ENCODE results near the gene BTBD9.

BTBD9 gene

GRCh38 chr6:38160831-38161230, 478.9 kb downstream of the BTBD9 start:
- H3K4me3 ChIP-seq (replicated peaks; ENCODE audit: low read depth, low read length) = no peak overlapping the region
- TF ChIP-seq, protein P1, sequence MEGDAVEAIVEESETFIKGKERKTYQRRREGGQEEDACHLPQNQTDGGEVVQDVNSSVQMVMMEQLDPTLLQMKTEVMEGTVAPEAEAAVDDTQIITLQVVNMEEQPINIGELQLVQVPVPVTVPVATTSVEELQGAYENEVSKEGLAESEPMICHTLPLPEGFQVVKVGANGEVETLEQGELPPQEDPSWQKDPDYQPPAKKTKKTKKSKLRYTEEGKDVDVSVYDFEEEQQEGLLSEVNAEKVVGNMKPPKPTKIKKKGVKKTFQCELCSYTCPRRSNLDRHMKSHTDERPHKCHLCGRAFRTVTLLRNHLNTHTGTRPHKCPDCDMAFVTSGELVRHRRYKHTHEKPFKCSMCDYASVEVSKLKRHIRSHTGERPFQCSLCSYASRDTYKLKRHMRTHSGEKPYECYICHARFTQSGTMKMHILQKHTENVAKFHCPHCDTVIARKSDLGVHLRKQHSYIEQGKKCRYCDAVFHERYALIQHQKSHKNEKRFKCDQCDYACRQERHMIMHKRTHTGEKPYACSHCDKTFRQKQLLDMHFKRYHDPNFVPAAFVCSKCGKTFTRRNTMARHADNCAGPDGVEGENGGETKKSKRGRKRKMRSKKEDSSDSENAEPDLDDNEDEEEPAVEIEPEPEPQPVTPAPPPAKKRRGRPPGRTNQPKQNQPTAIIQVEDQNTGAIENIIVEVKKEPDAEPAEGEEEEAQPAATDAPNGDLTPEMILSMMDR (IDR thresholded peaks at IDR 0.05; ENCODE audit: low read depth, low read length, missing control alignments) = no peak
- no peak for DNase-seq (ENCODE audit: extremely low read depth, low read depth)

DNA sequence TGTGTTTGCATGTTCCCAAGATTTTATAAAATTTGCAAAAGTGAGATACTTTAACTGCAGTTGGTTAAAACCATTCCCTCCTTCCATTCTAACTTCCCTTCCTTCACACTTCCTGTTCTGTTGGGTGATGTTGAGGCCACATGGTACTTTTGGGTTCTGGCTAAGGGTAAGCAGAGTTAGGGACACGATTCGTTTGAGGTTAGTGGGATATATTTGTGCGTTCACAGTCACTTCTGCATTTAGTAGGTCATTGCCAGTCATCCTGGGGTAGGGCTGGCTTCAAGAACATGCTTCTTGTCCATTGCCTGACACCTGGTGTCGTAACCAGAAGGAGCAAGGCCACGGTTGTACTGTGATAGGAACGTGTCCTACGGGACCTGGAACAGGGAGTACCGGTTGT, 480.1 kb downstream of the BTBD9 start:
- no peak overlapping the region for H3K4me3 ChIP-seq (replicated peaks; ENCODE audit: low read depth, low read length)
- no peak for DNase-seq (ENCODE audit: extremely low read depth, low read depth)
- TF ChIP-seq, protein P1 (IDR thresholded peaks at IDR 0.05; ENCODE audit: low read depth, low read length, missing control alignments) = no peak

DNA sequence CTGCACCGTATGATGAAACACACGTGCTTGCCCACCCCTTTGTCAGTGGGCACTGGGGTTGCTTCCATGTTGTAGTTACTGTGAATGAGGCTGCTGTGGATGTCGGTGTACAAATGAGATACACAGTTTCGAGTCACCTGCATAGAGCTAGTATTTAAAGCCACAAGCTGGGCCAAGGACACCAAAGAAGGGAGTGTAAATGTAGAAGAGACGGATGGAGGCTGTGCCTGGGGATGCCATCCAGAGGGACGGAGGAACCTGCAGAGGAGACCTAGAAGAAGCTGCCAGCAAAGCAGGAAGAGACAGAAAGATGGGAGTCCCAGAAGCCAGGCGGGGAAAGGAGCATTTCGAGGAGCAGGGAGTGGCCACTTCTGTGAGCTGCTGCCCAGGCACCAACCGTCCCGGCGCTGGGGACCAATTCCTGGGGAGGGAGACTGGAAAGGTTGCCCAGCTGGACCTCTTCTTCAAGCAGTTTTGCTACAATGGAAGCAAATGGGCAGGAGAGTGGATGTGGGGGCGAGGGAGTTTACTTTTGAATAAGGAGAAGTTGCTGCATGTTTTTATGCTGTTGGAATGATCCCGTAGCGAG, 480.9 kb downstream of the BTBD9 start:
- no peak overlapping the region for H3K4me3 ChIP-seq (replicated peaks; ENCODE audit: low read depth, low read length)
- TF ChIP-seq, protein P1 (IDR thresholded peaks at IDR 0.05; ENCODE audit: low read depth, low read length, missing control alignments) = no peak
- DNase-seq (ENCODE audit: extremely low read depth, low read depth) = no peak

GRCh38 chr6:38157905-38158304, 481.8 kb downstream of the BTBD9 start:
- DNase-seq (ENCODE audit: extremely low read depth, low read depth) = no peak
- TF ChIP-seq, protein P1 (IDR thresholded peaks at IDR 0.05; ENCODE audit: low read depth, low read length, missing control alignments) = no peak
- no peak overlapping the region for H3K4me3 ChIP-seq (replicated peaks; ENCODE audit: low read depth, low read length)

DNA sequence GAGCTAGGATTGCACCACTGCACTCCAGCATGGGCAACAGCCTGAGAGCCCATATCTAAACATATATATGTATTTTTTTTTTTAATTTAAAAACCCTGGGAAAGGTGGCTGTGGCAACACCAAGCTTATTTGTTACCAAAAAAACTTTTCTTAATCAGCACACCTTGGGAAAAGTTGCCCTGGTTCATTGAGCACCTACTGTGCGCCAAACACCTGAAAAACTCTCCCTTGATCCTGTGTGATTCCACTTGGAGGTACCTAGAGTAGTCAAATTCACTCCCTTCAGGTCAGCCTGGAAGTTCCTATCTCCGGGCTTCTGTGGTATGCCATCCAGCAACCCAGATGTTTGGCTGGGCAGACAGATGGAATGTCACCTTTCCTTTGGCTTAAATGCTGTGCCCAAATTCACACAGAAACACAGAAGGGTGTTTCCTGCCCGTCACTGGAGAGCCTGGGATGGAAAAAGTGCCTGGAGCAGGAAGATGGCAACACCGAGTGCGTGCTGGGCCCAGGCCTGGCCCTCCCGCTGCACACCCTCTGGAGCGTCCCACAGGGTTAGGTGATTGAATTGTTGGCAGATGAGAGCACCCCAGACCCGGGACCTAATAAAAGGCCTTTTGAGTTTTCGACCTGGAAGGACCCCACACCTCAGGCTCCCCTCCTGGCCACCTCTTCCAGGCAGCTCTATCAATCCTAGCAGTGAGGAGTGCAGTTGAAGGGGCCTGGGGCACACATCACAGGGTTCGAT, 482.7 kb downstream of the BTBD9 start:
- TF ChIP-seq, protein P1 (IDR thresholded peaks at IDR 0.05; ENCODE audit: low read depth, low read length, missing control alignments) = no peak
- no peak for DNase-seq (ENCODE audit: extremely low read depth, low read depth)
- no peak overlapping the region for H3K4me3 ChIP-seq (replicated peaks; ENCODE audit: low read depth, low read length)

DNA sequence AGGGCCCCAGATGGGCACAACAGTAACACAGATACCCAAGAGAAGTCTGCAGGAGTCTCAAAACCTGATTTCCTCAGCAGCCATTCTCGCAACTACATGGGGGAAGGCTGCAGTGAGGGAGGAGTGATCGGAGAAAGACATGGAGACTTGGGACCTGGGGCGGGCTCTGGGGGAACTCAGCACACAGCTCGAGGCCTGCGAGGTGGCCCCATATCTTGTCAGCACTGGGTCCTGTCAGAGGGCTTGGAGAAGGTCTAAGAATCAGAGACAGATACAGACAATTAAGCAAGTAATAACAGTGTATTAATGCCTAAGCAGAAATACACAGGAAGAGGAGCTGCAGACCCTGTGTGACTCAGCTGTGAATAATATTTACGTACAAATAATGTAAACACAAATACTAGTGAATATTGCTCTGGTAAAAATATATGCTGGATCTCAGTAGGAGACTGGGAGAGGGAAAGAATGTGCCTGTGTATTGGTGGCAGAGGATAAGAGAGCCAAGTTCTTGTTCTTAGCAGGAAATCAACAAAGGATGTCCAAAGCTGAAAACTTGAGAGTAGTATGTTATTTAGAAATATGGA, 484.0 kb downstream of the BTBD9 start:
- no peak for DNase-seq (ENCODE audit: extremely low read depth, low read depth)
- no peak overlapping the region for H3K4me3 ChIP-seq (replicated peaks; ENCODE audit: low read depth, low read length)
- TF ChIP-seq, protein P1 (IDR thresholded peaks at IDR 0.05; ENCODE audit: low read depth, low read length, missing control alignments) = no peak

All from HFF-Myc (cell line).